Peyer's patch (tissue), 4 donors: ENCODE data around the gene OLFM1. TPM values are rescaled to one million over a fixed set of nuclear protein-coding genes. Genes with fewer than 3 reads are reported as not detected.

Experiments used
- DNase-seq, 3 donors: peaks; one replicate each; pipeline ENCODE4 v3.0.0-alpha.2; 2017 to 2019
- H3K27ac ChIP-seq, 4 donors: fragments of 200-600 bp; sonication (generic); one replicate each; pipeline ENCODE4 v1.5.1; 2016 to 2019
- H3K27me3 ChIP-seq, 2 donors: fragments of 200-600 bp; sonication (generic); one replicate each; pipeline ENCODE4 v1.5.1; 2019
- H3K36me3 ChIP-seq, 3 donors: fragments of 200-600 bp; sonication (generic); one replicate each; pipeline ENCODE4 v1.5.1; 2016 to 2019
- H3K4me1 ChIP-seq, 4 donors: fragments of 200-600 bp; sonication (generic); one replicate each; pipeline ENCODE4 v1.5.1; 2016 to 2019
- H3K4me3 ChIP-seq, 4 donors: fragments of 200-600 bp; sonication (generic); 1 replicate in 3 of 4; 2 replicates in 1 of 4; pipeline ENCODE4 v1.5.1; 2016 to 2019; ENCODE audit warnings: mild to moderate bottlenecking in 1 of 4
- H3K9me3 ChIP-seq, 4 donors: fragments of 200-600 bp; sonication (generic); one replicate each; pipeline ENCODE4 v1.5.1; 2016 to 2019; ENCODE audit warnings: mild to moderate bottlenecking in 1 of 4
- POLR2A ChIP-seq, 2 donors: fragments of 450-650 bp; IDR thresholded peaks; one replicate each; pipeline ENCODE4 v1.5.1; 2017; ENCODE audit warnings: antibody characterized with exemption in 2 of 2, mild to moderate bottlenecking in 2 of 2, moderate library complexity in 2 of 2
- total RNA-seq, 4 donors: library from RNA; depleted of rRNA; stranded (reverse); fragments of >200 nt; gene quantifications; one replicate each; pipeline ENCODE4 v1.1.0, GENCODE V29; 2016
- TF ChIP-seq, protein P1 (sequence below), 6 experiments: fragments of 450-650 bp in 4 of 6; fragments of 200-600 bp in 2 of 6; sonication (generic) in 1 of 6; IDR thresholded peaks; one replicate each; pipeline ENCODE4 v1.5.1; 2017 to 2019; ENCODE audit warnings: antibody characterized with exemption in 6 of 6, mild to moderate bottlenecking in 3 of 6, moderate library complexity in 1 of 6

The OLFM1 gene
- total RNA-seq, 4 donors from 2014 or later = 2.5 to 5.8 (median 4.9) TPM

DNA sequence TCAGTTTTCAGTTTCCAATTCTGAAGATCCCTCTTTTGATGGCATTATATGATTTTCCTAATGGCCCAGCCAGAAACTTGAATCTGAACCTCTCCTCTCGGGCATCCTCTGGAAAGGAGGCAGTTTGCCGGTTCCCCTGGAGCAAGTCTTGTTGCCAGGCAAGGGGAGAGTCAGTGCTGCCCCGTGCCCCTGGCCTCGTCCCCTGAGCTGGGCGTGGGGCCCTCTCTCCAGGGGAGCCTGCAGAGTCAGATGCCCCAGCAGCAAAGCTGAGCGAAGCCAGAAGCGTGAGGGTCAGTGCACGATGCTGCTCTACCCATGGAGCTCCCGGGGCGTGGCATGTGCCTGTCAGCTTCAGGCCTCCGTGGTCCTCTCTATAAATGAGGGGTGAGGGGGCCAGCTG, 14.0 kb downstream of the OLFM1 start:
- no peaks in the 10 kb centered on the region for H3K36me3 ChIP-seq
- no peaks in the 10 kb centered on the region for H3K4me1 ChIP-seq
- DNase-seq = no peak
- no peaks in the 10 kb centered on the region for H3K27me3 ChIP-seq
- H3K4me3 ChIP-seq = no peak overlapping the region
- no peak overlapping the region for H3K27ac ChIP-seq
- H3K9me3 ChIP-seq = no peaks in the 10 kb centered on the region
- TF ChIP-seq POLR2A (IDR thresholded peaks at IDR 0.05) = no peak
- TF ChIP-seq, protein P1, sequence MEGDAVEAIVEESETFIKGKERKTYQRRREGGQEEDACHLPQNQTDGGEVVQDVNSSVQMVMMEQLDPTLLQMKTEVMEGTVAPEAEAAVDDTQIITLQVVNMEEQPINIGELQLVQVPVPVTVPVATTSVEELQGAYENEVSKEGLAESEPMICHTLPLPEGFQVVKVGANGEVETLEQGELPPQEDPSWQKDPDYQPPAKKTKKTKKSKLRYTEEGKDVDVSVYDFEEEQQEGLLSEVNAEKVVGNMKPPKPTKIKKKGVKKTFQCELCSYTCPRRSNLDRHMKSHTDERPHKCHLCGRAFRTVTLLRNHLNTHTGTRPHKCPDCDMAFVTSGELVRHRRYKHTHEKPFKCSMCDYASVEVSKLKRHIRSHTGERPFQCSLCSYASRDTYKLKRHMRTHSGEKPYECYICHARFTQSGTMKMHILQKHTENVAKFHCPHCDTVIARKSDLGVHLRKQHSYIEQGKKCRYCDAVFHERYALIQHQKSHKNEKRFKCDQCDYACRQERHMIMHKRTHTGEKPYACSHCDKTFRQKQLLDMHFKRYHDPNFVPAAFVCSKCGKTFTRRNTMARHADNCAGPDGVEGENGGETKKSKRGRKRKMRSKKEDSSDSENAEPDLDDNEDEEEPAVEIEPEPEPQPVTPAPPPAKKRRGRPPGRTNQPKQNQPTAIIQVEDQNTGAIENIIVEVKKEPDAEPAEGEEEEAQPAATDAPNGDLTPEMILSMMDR (IDR thresholded peaks at IDR 0.05) = no peak

DNA sequence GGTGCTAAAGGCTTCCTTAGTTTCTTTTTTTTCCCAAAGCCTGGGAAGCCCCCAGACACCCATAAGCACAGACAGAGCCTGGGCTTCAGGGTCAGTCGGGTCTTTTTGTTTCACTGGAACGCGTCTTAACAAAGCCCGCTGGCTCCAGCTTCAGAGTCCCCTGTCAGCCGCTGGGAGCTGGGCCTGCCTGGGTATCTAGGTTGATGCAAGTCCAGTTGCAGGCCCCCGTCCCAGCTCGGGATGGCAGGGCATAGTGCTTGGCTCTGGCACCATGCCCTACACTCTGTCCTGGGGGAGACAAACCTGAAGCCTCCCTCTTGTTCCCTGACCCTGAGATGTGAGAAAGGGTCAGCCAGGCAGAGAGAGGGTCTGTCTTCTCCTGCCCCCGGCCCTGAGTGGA, 14.5 kb downstream of the OLFM1 start:
- Histone ChIP-seq H3K36me3 (no peaks in the 10 kb centered on the region), H3K27ac (no peak overlapping the region), H3K4me1 (no peaks in the 10 kb centered on the region), H3K27me3 (no peaks in the 10 kb centered on the region), H3K4me3 (no peak overlapping the region), H3K9me3 (no peaks in the 10 kb centered on the region)
- no peak for DNase-seq
- no peak for TF ChIP-seq POLR2A (IDR thresholded peaks at IDR 0.05)
- TF ChIP-seq, protein P1 (IDR thresholded peaks at IDR 0.05) = no peak

DNA sequence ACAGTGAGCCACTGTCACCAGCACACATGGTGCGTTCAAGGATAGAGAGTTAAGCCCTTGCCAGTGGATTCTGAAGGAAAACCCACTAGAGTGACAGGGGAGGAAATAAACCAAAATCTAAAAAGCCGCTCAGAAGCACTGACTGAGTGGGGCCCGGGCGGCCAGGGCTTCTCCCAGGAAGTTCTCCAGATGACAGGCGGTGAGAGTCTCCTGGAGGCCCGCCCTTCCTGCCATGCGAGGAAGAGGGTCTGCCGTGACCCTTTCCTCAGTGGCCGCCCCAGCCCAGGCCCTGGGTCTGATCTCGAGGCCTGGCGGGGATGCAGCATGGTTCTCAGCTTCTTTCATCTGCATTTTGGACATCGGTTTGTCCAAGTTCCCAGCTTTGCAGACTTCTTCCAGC, 14.9 kb downstream of the OLFM1 start:
- no peak overlapping the region for H3K4me3 ChIP-seq
- no peaks in the 10 kb centered on the region for H3K4me1 ChIP-seq
- TF ChIP-seq POLR2A (IDR thresholded peaks at IDR 0.05) = no peak
- TF ChIP-seq, protein P1 (IDR thresholded peaks at IDR 0.05) = no peak
- H3K36me3 ChIP-seq = no peaks in the 10 kb centered on the region
- no peak overlapping the region for H3K27ac ChIP-seq
- no peaks in the 10 kb centered on the region for H3K9me3 ChIP-seq
- no peak for DNase-seq
- H3K27me3 ChIP-seq = no peaks in the 10 kb centered on the region

DNA sequence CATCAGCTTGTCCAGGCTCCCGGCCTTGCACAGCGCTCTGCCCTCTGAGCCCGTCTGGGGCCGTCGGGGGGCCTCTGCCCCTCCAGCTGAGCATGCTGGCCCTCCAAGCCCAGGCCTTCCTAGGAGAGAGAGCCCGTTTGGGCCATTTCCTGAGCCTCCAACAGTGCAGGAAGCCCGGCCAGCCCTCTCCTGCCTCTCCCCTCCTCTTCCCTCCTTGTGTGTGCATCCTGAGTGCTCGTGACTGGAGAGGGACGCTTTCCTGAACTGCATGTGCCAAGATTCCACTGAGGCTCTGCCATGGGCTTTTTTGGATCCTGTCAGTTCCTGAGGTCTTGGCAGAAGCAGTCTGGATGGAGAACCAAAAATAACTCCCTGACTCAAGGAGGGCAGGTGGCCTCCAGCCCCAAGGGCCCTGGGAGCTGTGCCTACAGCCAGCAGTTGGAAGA, 15.6 kb downstream of the OLFM1 start:
- no peaks in the 10 kb centered on the region for H3K27me3 ChIP-seq
- H3K4me1 ChIP-seq = no peaks in the 10 kb centered on the region
- no peaks in the 10 kb centered on the region for H3K9me3 ChIP-seq
- TF ChIP-seq, protein P1 (IDR thresholded peaks at IDR 0.05) = no peak
- no peak for TF ChIP-seq POLR2A (IDR thresholded peaks at IDR 0.05)
- no peaks in the 10 kb centered on the region for H3K36me3 ChIP-seq
- H3K4me3 ChIP-seq = no peak overlapping the region
- no peak overlapping the region for H3K27ac ChIP-seq
- DNase-seq = no peak

DNA sequence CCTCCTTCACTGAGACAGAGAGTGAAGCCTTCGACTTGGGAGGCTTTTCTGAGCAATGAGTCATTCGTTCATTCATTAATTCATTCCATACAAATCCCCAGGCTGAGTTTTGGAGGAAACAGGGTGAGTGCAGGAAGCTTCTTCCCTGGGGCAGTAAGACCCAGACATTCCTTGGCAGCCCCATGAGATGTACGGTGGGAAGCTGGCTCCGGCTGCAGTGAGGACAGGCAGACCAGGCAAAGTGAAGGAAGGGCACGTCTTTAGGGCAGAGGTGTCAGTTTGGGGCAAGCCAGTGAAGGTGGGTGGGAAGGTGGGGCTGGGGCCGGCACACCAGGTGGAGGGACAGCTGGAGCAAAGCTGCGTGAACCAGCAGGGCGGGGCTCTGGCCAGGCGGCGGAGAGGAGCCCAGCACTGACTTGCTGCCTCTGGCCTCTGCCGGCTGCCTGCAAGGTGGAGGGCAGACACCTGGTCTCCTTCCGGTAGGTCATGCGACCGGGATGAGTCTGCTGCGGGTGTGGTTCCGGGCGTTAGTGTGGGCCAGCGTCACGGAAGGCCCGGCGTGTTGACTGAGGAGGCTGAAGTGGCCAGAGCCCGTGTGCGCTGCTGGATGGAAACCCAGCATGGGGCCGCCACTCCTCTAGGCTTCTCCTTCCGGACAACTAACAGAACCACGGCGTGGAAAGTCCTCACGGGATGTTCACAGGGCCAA, 16.6 kb downstream of the OLFM1 start:
- Histone ChIP-seq H3K4me3 (no peak overlapping the region), H3K27ac (no peak overlapping the region), H3K4me1 (no peaks in the 10 kb centered on the region), H3K27me3 (no peaks in the 10 kb centered on the region), H3K36me3 (no peaks in the 10 kb centered on the region), H3K9me3 (no peaks in the 10 kb centered on the region)
- TF ChIP-seq, protein P1 (IDR thresholded peaks at IDR 0.05) = no peak
- TF ChIP-seq POLR2A (IDR thresholded peaks at IDR 0.05) = no peak
- no peak for DNase-seq
